K562 (cell line): ENCODE measurements around the gene TCEAL9. TPM values are rescaled to one million over a fixed set of nuclear protein-coding genes. Genes with fewer than 3 reads are reported as not detected.

Experiments used
- ATF1 ChIP-seq, 2 experiments: fragments of 450-650 bp in 1 of 2; IDR thresholded peaks; 2 replicates each; pipeline ENCODE4 v1.6.1; 2016; ENCODE audit warnings: missing compliant biosample characterization in 1 of 2, missing genetic modification characterization in 1 of 2
- ATF7 ChIP-seq: fragments of 450-650 bp; IDR thresholded peaks from 2 replicates; pipeline ENCODE4 v1.7.1; 2014; ENCODE audit warnings: mild to moderate bottlenecking, moderate library complexity
- CREB3 ChIP-seq: fragments of 450-650 bp; conservative IDR thresholded peaks from 2 replicates; pipeline ENCODE4 v1.6.1; 2016; ENCODE audit warnings: missing genetic modification characterization, low read depth, mild to moderate bottlenecking, missing compliant biosample characterization, moderate library complexity
- ELF1 ChIP-seq: fragments of 200-800 bp; sonication (Bioruptor generic); IDR thresholded peaks from 2 replicates; pipeline ENCODE4 v1.6.1; 2016; ENCODE audit warnings: missing genetic modification characterization, missing compliant biosample characterization
- ELF2 ChIP-seq: fragments of 250-450 bp; sonication (Bioruptor Pico); IDR thresholded peaks from 2 replicates; pipeline ENCODE4 v1.5.0; 2021; ENCODE audit warnings: mild to moderate bottlenecking
- HCFC1 ChIP-seq: IDR thresholded peaks from 2 replicates; pipeline ENCODE4 v1.6.1; 2012; ENCODE audit warnings: low read depth, low read length, improper control_type of control experiment
- MAFF ChIP-seq: IDR thresholded peaks from 2 replicates; pipeline ENCODE4 v1.6.1; 2012; ENCODE audit warnings: low read length, improper control_type of control experiment
- MYNN ChIP-seq, 2 experiments: sonication (generic); formaldehyde crosslinking in 1 of 2; IDR thresholded peaks; 2 replicates each; pipeline versions ENCODE4 v1.5.0 to v1.6.1; 2016 to 2020; ENCODE audit warnings: antibody characterized with exemption in 1 of 2, missing genetic modification reagents in 1 of 2
- NR0B1 ChIP-seq: fragments of 450-650 bp; IDR thresholded peaks from one replicate; pipeline ENCODE4 v1.6.1; 2018; ENCODE audit warnings: mild to moderate bottlenecking, moderate library complexity; ENCODE audit not compliant: partially characterized antibody
- NR2F6 ChIP-seq: fragments of 450-650 bp; formaldehyde crosslinking; IDR thresholded peaks from 2 replicates; pipeline ENCODE4 v1.4.0; 2020; ENCODE audit warnings: mild to moderate bottlenecking
- PHF21A ChIP-seq: fragments of 450-650 bp; IDR thresholded peaks from 2 replicates; pipeline ENCODE4 v1.6.1; 2017; ENCODE audit warnings: low read depth, borderline replicate concordance
- SETDB1 ChIP-seq: IDR thresholded peaks from one replicate; pipeline ENCODE4 v1.6.1; 2012; ENCODE audit warnings: low read length, control low read depth, inconsistent platforms
- SMARCA4 ChIP-seq: fragments of 450-650 bp; IDR thresholded peaks from 2 replicates; pipeline ENCODE4 v1.6.1; 2016
- TRIM28 ChIP-seq: fragments of 450-650 bp; IDR thresholded peaks from 2 replicates; pipeline ENCODE4 v1.6.1; 2017
- ZNF124 ChIP-seq: sonication (generic); formaldehyde crosslinking; IDR thresholded peaks from 2 replicates; pipeline ENCODE4 v1.8.1; 2022; ENCODE audit warnings: missing genetic modification reagents
- ZNF134 ChIP-seq: fragments of 250-450 bp; sonication (Bioruptor Pico); conservative IDR thresholded peaks from 2 replicates; pipeline ENCODE4 v1.4.0; 2020
- ZNF436 ChIP-seq: fragments of 250-450, 450-650 bp; sonication (Bioruptor Pico); formaldehyde crosslinking; IDR thresholded peaks from 2 replicates; pipeline ENCODE4 v1.7.0; 2020; ENCODE audit warnings: mild to moderate bottlenecking
- ZNF592 ChIP-seq: fragments of 450-650 bp; IDR thresholded peaks from 2 replicates; pipeline ENCODE4 v1.6.1; 2017; ENCODE audit warnings: antibody characterized with exemption, mild to moderate bottlenecking
- ZNF830 ChIP-seq: fragments of 250-450 bp; sonication (Bioruptor Pico); IDR thresholded peaks from 2 replicates; pipeline ENCODE4 v1.5.0; 2021; ENCODE audit warnings: mild to moderate bottlenecking
- polyA plus RNA-seq, 8 experiments: library from polyadenylated mRNA; depleted of rRNA in 4 of 8; stranded (reverse) in 5 of 8; unstranded in 3 of 8; fragments of >200 nt; fragmentation: Nextera tagmentation in 2 of 8; fragmentation: Illumina TruSeq in 1 of 8; extraction: Ambion mirVana in 2 of 8; extraction: Trizol in 1 of 8; gene quantifications; 2 replicates each; pipeline versions ENCODE4 v1.2.1 to v1.2.3, GENCODE V29; 2011 to 2014; ENCODE audit warnings: inconsistent platforms in 1 of 8, missing spikeins in 1 of 8
- total RNA-seq, 7 experiments: library from RNA; depleted of rRNA in 6 of 7; stranded (reverse); fragments of >200 nt in 6 of 7; fragmentation: Illumina TruSeq in 2 of 7; extraction: Trizol in 2 of 7; gene quantifications; 2 replicates each; pipeline versions ENCODE4 v1.2.1 to v1.2.3, GENCODE V29; 2011 to 2021; ENCODE audit warnings: low replicate concordance in 1 of 7
- TF ChIP-seq, protein P1 (sequence below): sonication (generic); formaldehyde crosslinking; IDR thresholded peaks from 2 replicates; pipeline ENCODE4 v1.9.0; 2022; ENCODE audit warnings: mild to moderate bottlenecking, missing genetic modification reagents
- TF ChIP-seq, protein P2 (sequence below): sonication (generic); formaldehyde crosslinking; IDR thresholded peaks from 2 replicates; pipeline ENCODE4 v1.8.0; 2022; ENCODE audit warnings: missing genetic modification reagents, mild to moderate bottlenecking, moderate library complexity, borderline replicate concordance

The TCEAL9 gene
- total and polyA plus RNA-seq, 9 of the 15 experiments (the other 6 are each of a cell fraction or from before 2014, with no cell fraction given) = 16.2 to 106 (median 69.6) TPM

DNA sequence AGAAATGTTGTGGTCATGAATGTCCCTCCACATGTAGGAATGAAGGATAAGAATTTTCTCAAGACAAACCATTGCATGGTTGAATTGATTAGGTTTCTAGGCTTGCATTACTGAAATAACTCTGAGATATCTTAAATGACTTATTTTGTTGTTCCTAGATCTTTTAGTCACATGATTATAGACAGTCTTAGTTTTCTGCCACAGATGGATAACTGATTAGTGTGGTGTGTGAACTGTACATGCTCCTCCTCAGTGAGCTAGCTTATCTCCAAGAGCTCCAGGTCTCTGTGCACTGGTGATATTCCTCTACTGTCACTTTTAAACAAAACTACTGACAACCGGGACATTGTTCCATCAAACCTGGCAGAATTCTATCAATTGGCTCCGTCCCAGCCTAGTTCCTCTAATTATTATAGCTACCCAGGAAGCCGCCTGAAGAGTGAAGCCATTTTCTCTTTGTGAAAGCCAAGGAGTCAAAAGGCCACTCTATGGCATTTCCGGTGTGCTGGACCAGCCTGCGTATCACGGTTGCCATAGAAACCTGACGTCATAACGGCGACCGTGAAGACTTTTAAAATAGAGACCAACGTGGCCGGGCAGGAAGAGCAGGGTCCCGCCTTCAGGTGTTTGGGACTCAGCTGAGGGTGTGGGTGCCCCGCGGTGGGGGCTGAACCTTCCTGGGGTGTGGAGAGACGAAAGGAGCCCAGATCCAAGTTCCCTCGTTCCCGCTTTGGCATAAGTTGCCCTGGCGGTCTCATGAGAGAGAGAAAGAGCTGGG is 48.1 kb downstream of the TCEAL9 start (continued):
- TF ChIP-seq MAFF = no peak
- no peak for TF ChIP-seq ZNF436 (CRISPR knock-in tag)
- no peak for TF ChIP-seq SETDB1
- TF ChIP-seq, protein P1, sequence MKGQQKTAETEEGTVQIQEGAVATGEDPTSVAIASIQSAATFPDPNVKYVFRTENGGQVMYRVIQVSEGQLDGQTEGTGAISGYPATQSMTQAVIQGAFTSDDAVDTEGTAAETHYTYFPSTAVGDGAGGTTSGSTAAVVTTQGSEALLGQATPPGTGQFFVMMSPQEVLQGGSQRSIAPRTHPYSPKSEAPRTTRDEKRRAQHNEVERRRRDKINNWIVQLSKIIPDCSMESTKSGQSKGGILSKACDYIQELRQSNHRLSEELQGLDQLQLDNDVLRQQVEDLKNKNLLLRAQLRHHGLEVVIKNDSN (CRISPR knock-in tag) = no peak
- TF ChIP-seq ATF7 = peak; percentile 91
- TF ChIP-seq ELF2 (CRISPR knock-in tag) = peak; percentile 39; the same call in 1 of the 2 replicates
- no peak for TF ChIP-seq PHF21A
- peak; percentile 45 for TF ChIP-seq HCFC1
- TF ChIP-seq SMARCA4 = no peak
- TF ChIP-seq ZNF134 (CRISPR knock-in tag) = no peak
- TF ChIP-seq MYNN (IDR thresholded peaks at IDR 0.05) = peak; percentile 95
- TF ChIP-seq MYNN (CRISPR knock-in tag; IDR thresholded peaks at IDR 0.05) = no peak
- TF ChIP-seq ATF1 (CRISPR knock-in tag; IDR thresholded peaks at IDR 0.05) = peak; percentile 42; the same call in 1 of the 2 replicates
- TF ChIP-seq ATF1 (tag; IDR thresholded peaks at IDR 0.05) = peak; percentile 94
- peak; percentile 63; the same call in 1 of the 2 replicates for TF ChIP-seq CREB3 (tag)
- TF ChIP-seq, protein P2, sequence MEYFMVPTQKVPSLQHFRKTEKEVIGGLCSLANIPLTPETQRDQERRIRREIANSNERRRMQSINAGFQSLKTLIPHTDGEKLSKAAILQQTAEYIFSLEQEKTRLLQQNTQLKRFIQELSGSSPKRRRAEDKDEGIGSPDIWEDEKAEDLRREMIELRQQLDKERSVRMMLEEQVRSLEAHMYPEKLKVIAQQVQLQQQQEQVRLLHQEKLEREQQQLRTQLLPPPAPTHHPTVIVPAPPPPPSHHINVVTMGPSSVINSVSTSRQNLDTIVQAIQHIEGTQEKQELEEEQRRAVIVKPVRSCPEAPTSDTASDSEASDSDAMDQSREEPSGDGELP (CRISPR knock-in tag) = peak; percentile 33; the same call in 1 of the 2 replicates
- no peak for TF ChIP-seq ZNF124 (CRISPR knock-in tag)
- no peak for TF ChIP-seq ZNF830
- TF ChIP-seq TRIM28 = no peak
- TF ChIP-seq ZNF592 = peak; percentile 47; the same call in 1 of the 2 replicates
- TF ChIP-seq NR2F6 (CRISPR knock-in tag) = no peak
- peak; percentile 48; the same call in 1 of the 2 replicates for TF ChIP-seq ELF1 (tag)
- no peak for TF ChIP-seq NR0B1
